ENCODE measurements around the gene GDF10.

The GDF10 gene

DNA sequence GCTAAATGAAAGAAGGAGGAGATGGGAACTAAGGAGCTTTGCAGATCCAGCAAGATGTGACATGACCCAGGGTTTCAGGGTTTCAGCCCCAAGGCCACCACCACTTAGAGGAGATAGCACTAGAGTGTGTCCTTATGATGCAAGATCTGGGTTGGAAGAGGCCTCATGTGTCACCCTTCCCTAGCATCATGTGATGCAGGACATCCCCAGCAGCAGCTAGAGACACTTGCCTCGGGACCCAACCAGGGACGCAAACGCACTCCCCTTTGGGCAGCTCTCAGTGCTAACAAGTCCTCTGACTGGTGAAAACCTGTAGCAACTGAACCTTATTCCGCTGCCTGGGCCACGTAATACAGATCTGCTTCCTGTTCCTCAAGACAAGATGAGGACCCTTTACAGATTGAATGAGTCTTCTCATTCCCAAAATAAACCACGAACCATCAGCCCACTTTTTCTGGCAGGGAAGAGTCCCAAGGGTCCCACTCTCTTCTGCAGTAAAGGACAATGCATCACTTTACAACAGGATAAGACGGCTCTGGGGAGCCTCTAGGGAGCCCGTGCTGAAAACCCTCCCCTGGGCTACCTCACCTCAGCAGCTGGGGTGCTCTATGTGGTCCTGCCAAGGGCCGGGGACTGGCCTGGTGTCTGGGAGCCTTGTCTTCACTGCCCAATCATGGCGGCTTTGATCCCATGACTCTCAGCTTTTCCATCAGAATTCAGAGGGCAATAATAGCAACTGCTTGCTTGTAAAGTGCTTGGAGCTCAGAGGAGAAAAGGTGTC is 44.8 kb upstream of the GDF10 start:
- TF ChIP-seq ZNF8 (CRISPR knock-in tag; IDR thresholded peaks at IDR 0.05) (no peak), ZFP3 (CRISPR knock-in tag; IDR thresholded peaks at IDR 0.05) (no peak), ZNF70 (CRISPR knock-in tag; IDR thresholded peaks at IDR 0.05) (no peak), SNAI2 (CRISPR knock-in tag; IDR thresholded peaks at IDR 0.05) (no peak), ESRRG (CRISPR knock-in tag; IDR thresholded peaks at IDR 0.05) (no peak), CSDC2 (CRISPR knock-in tag; IDR thresholded peaks at IDR 0.05) (no peak), BACH2 (CRISPR knock-in tag; IDR thresholded peaks at IDR 0.05; ENCODE audit: borderline replicate concordance) (no peak), ARNTL (CRISPR knock-in tag; IDR thresholded peaks at IDR 0.05; ENCODE audit: borderline replicate concordance, low read depth) (no peak), ISL1 (CRISPR knock-in tag; IDR thresholded peaks at IDR 0.05) (no peak), PPARA (CRISPR knock-in tag; IDR thresholded peaks at IDR 0.05; ENCODE audit: borderline replicate concordance) (no peak)
- TF ChIP-seq, protein P1, sequence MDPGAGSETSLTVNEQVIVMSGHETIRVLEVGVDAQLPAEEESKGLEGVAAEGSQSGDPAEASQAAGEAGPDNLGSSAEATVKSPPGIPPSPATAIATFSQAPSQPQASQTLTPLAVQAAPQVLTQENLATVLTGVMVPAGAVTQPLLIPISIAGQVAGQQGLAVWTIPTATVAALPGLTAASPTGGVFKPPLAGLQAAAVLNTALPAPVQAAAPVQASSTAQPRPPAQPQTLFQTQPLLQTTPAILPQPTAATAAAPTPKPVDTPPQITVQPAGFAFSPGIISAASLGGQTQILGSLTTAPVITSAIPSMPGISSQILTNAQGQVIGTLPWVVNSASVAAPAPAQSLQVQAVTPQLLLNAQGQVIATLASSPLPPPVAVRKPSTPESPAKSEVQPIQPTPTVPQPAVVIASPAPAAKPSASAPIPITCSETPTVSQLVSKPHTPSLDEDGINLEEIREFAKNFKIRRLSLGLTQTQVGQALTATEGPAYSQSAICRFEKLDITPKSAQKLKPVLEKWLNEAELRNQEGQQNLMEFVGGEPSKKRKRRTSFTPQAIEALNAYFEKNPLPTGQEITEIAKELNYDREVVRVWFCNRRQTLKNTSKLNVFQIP (CRISPR knock-in tag; IDR thresholded peaks at IDR 0.05; ENCODE audit: borderline replicate concordance, low read depth): no peak
- TF ChIP-seq, protein P2, sequence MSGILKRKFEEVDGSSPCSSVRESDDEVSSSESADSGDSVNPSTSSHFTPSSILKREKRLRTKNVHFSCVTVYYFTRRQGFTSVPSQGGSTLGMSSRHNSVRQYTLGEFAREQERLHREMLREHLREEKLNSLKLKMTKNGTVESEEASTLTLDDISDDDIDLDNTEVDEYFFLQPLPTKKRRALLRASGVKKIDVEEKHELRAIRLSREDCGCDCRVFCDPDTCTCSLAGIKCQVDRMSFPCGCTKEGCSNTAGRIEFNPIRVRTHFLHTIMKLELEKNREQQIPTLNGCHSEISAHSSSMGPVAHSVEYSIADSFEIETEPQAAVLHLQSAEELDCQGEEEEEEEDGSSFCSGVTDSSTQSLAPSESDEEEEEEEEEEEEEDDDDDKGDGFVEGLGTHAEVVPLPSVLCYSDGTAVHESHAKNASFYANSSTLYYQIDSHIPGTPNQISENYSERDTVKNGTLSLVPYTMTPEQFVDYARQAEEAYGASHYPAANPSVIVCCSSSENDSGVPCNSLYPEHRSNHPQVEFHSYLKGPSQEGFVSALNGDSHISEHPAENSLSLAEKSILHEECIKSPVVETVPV (CRISPR knock-in tag; IDR thresholded peaks at IDR 0.05): no peak
- ATAC-seq: no peak

DNA sequence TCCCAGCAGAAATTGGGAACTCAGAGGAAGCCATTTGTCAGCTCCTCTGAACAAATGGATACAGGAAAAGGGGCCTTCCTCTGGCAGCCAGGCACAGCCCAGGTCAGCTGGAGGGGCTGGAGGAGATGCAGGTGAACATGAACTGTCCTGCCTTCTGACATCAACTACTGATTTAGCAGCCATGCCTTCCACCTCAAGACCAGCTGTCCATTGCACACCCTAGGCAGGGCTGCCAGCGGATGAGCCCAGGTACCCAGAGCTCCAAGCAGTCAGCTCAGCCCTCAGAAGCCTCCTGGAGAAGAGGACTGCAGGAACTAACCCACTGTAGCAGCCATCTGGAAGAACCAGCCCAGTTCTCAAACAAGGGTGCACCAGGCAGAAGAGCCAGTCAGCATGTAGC is 44.1 kb upstream of the GDF10 start:
- ATAC-seq: no peak
- TF ChIP-seq, protein P3, sequence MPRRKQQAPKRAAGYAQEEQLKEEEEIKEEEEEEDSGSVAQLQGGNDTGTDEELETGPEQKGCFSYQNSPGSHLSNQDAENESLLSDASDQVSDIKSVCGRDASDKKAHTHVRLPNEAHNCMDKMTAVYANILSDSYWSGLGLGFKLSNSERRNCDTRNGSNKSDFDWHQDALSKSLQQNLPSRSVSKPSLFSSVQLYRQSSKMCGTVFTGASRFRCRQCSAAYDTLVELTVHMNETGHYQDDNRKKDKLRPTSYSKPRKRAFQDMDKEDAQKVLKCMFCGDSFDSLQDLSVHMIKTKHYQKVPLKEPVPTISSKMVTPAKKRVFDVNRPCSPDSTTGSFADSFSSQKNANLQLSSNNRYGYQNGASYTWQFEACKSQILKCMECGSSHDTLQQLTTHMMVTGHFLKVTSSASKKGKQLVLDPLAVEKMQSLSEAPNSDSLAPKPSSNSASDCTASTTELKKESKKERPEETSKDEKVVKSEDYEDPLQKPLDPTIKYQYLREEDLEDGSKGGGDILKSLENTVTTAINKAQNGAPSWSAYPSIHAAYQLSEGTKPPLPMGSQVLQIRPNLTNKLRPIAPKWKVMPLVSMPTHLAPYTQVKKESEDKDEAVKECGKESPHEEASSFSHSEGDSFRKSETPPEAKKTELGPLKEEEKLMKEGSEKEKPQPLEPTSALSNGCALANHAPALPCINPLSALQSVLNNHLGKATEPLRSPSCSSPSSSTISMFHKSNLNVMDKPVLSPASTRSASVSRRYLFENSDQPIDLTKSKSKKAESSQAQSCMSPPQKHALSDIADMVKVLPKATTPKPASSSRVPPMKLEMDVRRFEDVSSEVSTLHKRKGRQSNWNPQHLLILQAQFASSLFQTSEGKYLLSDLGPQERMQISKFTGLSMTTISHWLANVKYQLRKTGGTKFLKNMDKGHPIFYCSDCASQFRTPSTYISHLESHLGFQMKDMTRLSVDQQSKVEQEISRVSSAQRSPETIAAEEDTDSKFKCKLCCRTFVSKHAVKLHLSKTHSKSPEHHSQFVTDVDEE (CRISPR knock-in tag; IDR thresholded peaks at IDR 0.05): no peak
- TF ChIP-seq TOX (CRISPR knock-in tag; IDR thresholded peaks at IDR 0.05; ENCODE audit: borderline replicate concordance) (no peak), ZFP30 (CRISPR knock-in tag; IDR thresholded peaks at IDR 0.05) (no peak), GLIS3 (CRISPR knock-in tag; IDR thresholded peaks at IDR 0.05) (no peak), RARB (CRISPR knock-in tag; IDR thresholded peaks at IDR 0.05) (no peak), ZNF70 (CRISPR knock-in tag; IDR thresholded peaks at IDR 0.05) (no peak), TCF4 (CRISPR knock-in tag; IDR thresholded peaks at IDR 0.05; ENCODE audit: borderline replicate concordance) (no peak), ESRRG (CRISPR knock-in tag; IDR thresholded peaks at IDR 0.05) (no peak), ARNTL (CRISPR knock-in tag; IDR thresholded peaks at IDR 0.05; ENCODE audit: borderline replicate concordance, low read depth) (no peak), ZFP3 (CRISPR knock-in tag; IDR thresholded peaks at IDR 0.05) (no peak), ISL1 (CRISPR knock-in tag; IDR thresholded peaks at IDR 0.05) (no peak), CSDC2 (CRISPR knock-in tag; IDR thresholded peaks at IDR 0.05) (no peak), OSR1 (CRISPR knock-in tag; IDR thresholded peaks at IDR 0.05) (no peak), SNAI2 (CRISPR knock-in tag; IDR thresholded peaks at IDR 0.05) (no peak)
- TF ChIP-seq, protein P4, sequence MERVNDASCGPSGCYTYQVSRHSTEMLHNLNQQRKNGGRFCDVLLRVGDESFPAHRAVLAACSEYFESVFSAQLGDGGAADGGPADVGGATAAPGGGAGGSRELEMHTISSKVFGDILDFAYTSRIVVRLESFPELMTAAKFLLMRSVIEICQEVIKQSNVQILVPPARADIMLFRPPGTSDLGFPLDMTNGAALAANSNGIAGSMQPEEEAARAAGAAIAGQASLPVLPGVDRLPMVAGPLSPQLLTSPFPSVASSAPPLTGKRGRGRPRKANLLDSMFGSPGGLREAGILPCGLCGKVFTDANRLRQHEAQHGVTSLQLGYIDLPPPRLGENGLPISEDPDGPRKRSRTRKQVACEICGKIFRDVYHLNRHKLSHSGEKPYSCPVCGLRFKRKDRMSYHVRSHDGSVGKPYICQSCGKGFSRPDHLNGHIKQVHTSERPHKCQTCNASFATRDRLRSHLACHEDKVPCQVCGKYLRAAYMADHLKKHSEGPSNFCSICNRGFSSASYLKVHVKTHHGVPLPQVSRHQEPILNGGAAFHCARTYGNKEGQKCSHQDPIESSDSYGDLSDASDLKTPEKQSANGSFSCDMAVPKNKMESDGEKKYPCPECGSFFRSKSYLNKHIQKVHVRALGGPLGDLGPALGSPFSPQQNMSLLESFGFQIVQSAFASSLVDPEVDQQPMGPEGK (CRISPR knock-in tag; IDR thresholded peaks at IDR 0.05; ENCODE audit: borderline replicate concordance): no peak
- TF ChIP-seq, protein P5, sequence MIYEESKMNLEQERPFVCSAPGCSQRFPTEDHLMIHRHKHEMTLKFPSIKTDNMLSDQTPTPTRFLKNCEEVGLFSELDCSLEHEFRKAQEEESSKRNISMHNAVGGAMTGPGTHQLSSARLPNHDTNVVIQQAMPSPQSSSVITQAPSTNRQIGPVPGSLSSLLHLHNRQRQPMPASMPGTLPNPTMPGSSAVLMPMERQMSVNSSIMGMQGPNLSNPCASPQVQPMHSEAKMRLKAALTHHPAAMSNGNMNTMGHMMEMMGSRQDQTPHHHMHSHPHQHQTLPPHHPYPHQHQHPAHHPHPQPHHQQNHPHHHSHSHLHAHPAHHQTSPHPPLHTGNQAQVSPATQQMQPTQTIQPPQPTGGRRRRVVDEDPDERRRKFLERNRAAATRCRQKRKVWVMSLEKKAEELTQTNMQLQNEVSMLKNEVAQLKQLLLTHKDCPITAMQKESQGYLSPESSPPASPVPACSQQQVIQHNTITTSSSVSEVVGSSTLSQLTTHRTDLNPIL (CRISPR knock-in tag; IDR thresholded peaks at IDR 0.05; ENCODE audit: low read depth): no peak
- TF ChIP-seq, protein P2 (CRISPR knock-in tag; IDR thresholded peaks at IDR 0.05): no peak
